Thoracic aorta (tissue), 2 donors: ENCODE results near the gene KIF5C. TPM values are rescaled to one million over a fixed set of nuclear protein-coding genes. Genes with fewer than 3 reads are reported as not detected.

ENCODE experiments used
- ATAC-seq: fragments of 150-250 bp; one replicate; pipeline ENCODE4 v1.8.0; 2017; ENCODE audit warnings: low read depth; ENCODE audit not compliant: insufficient number of reproducible peaks, low FRiP score
- DNase-seq: peaks from one replicate; pipeline ENCODE4 v3.0.0-alpha.2; 2020; ENCODE audit warnings: low spot score
- H3K27ac ChIP-seq, 2 donors: fragments of 200-600 bp; sonication (generic); 1 replicate in 1 of 2; 2 replicates in 1 of 2; pipeline ENCODE4 v1.5.1; 2016; ENCODE audit warnings: mild to moderate bottlenecking in 2 of 2, moderate library complexity in 2 of 2
- H3K27me3 ChIP-seq: fragments of 200-600 bp; sonication (generic); replicated peaks from 2 replicates; pipeline ENCODE4 v1.6.0; 2016; ENCODE audit warnings: mild to moderate bottlenecking; ENCODE audit not compliant: insufficient read depth
- H3K36me3 ChIP-seq: fragments of 200-600 bp; sonication (generic); one replicate; pipeline ENCODE4 v1.5.1; 2016
- H3K4me1 ChIP-seq, 2 donors: fragments of 200-600 bp; sonication (generic); 1 replicate in 1 of 2; 2 replicates in 1 of 2; pipeline versions ENCODE4 v1.5.1 to v1.6.0; 2016; ENCODE audit warnings: low read depth in 2 of 2, mild to moderate bottlenecking in 1 of 2; ENCODE audit not compliant: control insufficient read depth in 1 of 2
- H3K4me3 ChIP-seq: fragments of 200-600 bp; sonication (generic); 2 replicates; pipeline ENCODE4 v1.5.1; 2016; ENCODE audit warnings: mild to moderate bottlenecking
- H3K9me3 ChIP-seq: fragments of 200-600 bp; sonication (generic); 2 replicates; pipeline ENCODE4 v1.5.1; 2016
- CTCF ChIP-seq: fragments of 200-600 bp; sonication (generic); IDR thresholded peaks from one replicate; pipeline ENCODE4 v1.5.1; 2019; ENCODE audit warnings: antibody characterized with exemption
- total RNA-seq, 2 donors: library from RNA; depleted of rRNA; stranded (reverse); fragments of >200 nt; gene quantifications; one replicate each; pipeline versions ENCODE4 v1.1.0 to v1.2.3, GENCODE V29; 2016

Gene KIF5C
- total RNA-seq, 2 donors from 2014 or later = 4.5 to 7.3 TPM

DNA sequence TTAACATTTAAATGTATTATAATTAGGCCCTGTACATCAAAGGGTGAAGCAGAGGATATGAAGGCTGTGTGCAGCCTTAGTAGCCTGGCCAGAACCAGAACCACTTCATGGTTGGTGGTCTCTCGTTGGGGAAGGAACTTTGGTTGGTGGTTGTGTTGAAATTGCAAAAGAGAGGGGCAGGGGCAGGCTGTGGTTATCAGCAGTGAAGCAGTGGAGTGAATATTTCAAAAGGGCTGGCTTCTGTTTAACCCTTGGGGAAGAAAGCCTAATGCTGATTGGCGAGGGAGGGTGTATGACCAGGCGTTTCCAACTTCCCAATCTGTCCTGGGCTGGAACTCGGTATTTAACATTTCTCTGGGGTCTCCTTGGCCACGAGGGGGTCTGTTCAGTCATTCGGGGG, 112.3 kb downstream of the KIF5C start:
- ATAC-seq (no peak), DNase-seq (no peak)
- H3K4me1 ChIP-seq = no peaks in the 10 kb centered on the region
- no peak for TF ChIP-seq CTCF
- H3K27ac ChIP-seq = no peak overlapping the region
- H3K36me3 ChIP-seq = no peaks in the 10 kb centered on the region
- H3K4me3 ChIP-seq = no peak overlapping the region
- H3K27me3 ChIP-seq = no peaks in the 10 kb centered on the region
- no peaks in the 10 kb centered on the region for H3K9me3 ChIP-seq

GRCh38 chr2:148988337-148988736, 113.3 kb downstream of the KIF5C start:
- no peak for TF ChIP-seq CTCF
- Histone ChIP-seq H3K27ac (no peak overlapping the region), H3K27me3 (no peaks in the 10 kb centered on the region), H3K36me3 (no peaks in the 10 kb centered on the region), H3K9me3 (no peaks in the 10 kb centered on the region), H3K4me1 (no peaks in the 10 kb centered on the region), H3K4me3 (no peak overlapping the region)
- ATAC-seq (no peak), DNase-seq (no peak)

GRCh38 chr2:148989882-148990493, 115.0 kb downstream of the KIF5C start:
- Histone ChIP-seq H3K36me3 (no peaks in the 10 kb centered on the region), H3K9me3 (no peaks in the 10 kb centered on the region), H3K4me1 (no peaks in the 10 kb centered on the region), H3K27me3 (no peaks in the 10 kb centered on the region), H3K4me3 (no peak overlapping the region), H3K27ac (no peak overlapping the region)
- DNase-seq (no peak), ATAC-seq (peak; percentile 62)
- TF ChIP-seq CTCF = peak; percentile 63

DNA sequence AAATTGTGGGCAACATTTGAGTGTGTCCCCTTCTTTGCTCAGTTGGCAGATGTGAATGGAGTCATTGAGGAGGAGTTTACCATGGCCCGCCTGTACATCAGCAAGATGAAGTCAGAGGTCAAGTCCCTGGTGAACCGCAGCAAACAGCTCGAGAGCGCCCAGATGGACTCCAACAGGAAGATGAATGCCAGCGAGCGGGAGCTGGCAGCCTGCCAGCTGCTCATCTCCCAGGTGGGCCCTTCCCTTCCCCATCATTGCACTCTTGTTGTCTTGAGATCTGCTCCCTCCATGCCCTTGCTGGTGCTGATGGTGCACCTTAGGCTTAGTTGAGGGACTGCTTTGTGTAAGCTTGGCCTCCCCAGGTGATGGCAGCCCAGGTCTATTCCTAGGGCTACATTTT, 115.9 kb downstream of the KIF5C start:
- no peaks in the 10 kb centered on the region for H3K4me1 ChIP-seq
- no peak overlapping the region for H3K4me3 ChIP-seq
- no peaks in the 10 kb centered on the region for H3K27me3 ChIP-seq
- TF ChIP-seq CTCF = no peak
- H3K27ac ChIP-seq = no peak overlapping the region
- no peak for DNase-seq
- no peak for ATAC-seq
- no peaks in the 10 kb centered on the region for H3K9me3 ChIP-seq
- H3K36me3 ChIP-seq = no peaks in the 10 kb centered on the region

- no peak for ATAC-seq
- no peak for TF ChIP-seq CTCF
- H3K4me1 ChIP-seq = no peaks in the 10 kb centered on the region
- H3K4me3 ChIP-seq = no peak overlapping the region
- H3K9me3 ChIP-seq = no peaks in the 10 kb centered on the region
- no peaks in the 10 kb centered on the region for H3K27me3 ChIP-seq
- no peak overlapping the region for H3K27ac ChIP-seq
- DNase-seq = no peak
- no peaks in the 10 kb centered on the region for H3K36me3 ChIP-seq
Observed at GRCh38 chr2:148992448-148992847, 117.4 kb downstream of the KIF5C start.
